HepG2 (cell line): ENCODE data around the gene GNL3. TPM values are rescaled to one million over a fixed set of nuclear protein-coding genes. Genes with fewer than 3 reads are reported as not detected.

Experiments used
- FOXK2 ChIP-seq: fragments of 450-650 bp; IDR thresholded peaks from 2 replicates; pipeline ENCODE4 v1.6.1; 2016
- KDM5B ChIP-seq: sonication (generic); formaldehyde crosslinking; IDR thresholded peaks from 2 replicates; pipeline ENCODE4 v1.4.0; 2020; ENCODE audit warnings: missing genetic modification reagents, mild to moderate bottlenecking, borderline replicate concordance
- MAF1 ChIP-seq: sonication (generic); formaldehyde crosslinking; IDR thresholded peaks from 2 replicates; pipeline ENCODE4 v1.5.0; 2020; ENCODE audit warnings: missing genetic modification reagents, borderline replicate concordance
- MEIS1 ChIP-seq: sonication (generic); formaldehyde crosslinking; IDR thresholded peaks from 2 replicates; pipeline ENCODE4 v1.9.0; 2021; ENCODE audit warnings: mild to moderate bottlenecking, missing genetic modification reagents, moderate library complexity, borderline replicate concordance
- POLR2G ChIP-seq: fragments of 200-400 bp; formaldehyde crosslinking; IDR thresholded peaks from 2 replicates; pipeline ENCODE4 v1.6.1; 2018; ENCODE audit warnings: mild to moderate bottlenecking, low read depth, low read length, moderate library complexity
- RFXANK ChIP-seq: IDR thresholded peaks from 2 replicates; pipeline ENCODE4 v1.6.1; 2016
- SOX13 ChIP-seq, 3 experiments: fragments of 450-650 bp in 1 of 3; sonication (generic) in 1 of 3; formaldehyde crosslinking in 1 of 3; IDR thresholded peaks in 2 of 3; conservative IDR thresholded peaks in 1 of 3; 2 replicates each; pipeline versions ENCODE4 v1.5.0 to v1.6.1; 2016 to 2020; ENCODE audit warnings: antibody characterized with exemption in 1 of 3, mild to moderate bottlenecking in 1 of 3, missing compliant biosample characterization in 1 of 3, missing genetic modification reagents in 1 of 3, moderate library complexity in 1 of 3
- YEATS4 ChIP-seq: sonication (generic); formaldehyde crosslinking; IDR thresholded peaks from 2 replicates; pipeline ENCODE4 v1.4.0; 2020; ENCODE audit warnings: missing genetic modification reagents, borderline replicate concordance
- ZNF326 ChIP-seq: sonication (generic); formaldehyde crosslinking; IDR thresholded peaks from 2 replicates; pipeline ENCODE4 v1.4.0; 2020; ENCODE audit warnings: missing genetic modification reagents, borderline replicate concordance
- ZNF737 ChIP-seq: sonication (generic); formaldehyde crosslinking; IDR thresholded peaks from 2 replicates; pipeline ENCODE4 v1.5.0; 2020; ENCODE audit warnings: missing genetic modification reagents, mild to moderate bottlenecking, borderline replicate concordance
- polyA plus RNA-seq, 8 experiments: library from polyadenylated mRNA; depleted of rRNA in 3 of 8; stranded (reverse) in 7 of 8; unstranded in 1 of 8; fragments of >200 nt; fragmentation: Illumina TruSeq in 4 of 8; extraction: Trizol in 4 of 8; gene quantifications; 2 replicates each; pipeline versions ENCODE4 v1.2.1 to v1.2.3, GENCODE V29; 2011 to 2016; ENCODE audit warnings: low read depth in 4 of 8, missing spikeins in 1 of 8, mixed read lengths in 1 of 8; ENCODE audit not compliant: insufficient read depth in 1 of 8
- total RNA-seq, 5 experiments: library from RNA; depleted of rRNA; stranded (reverse); fragments of >200 nt; fragmentation: Illumina TruSeq; extraction: Trizol; gene quantifications; 2 replicates each; pipeline ENCODE4 v1.2.3, GENCODE V29; 2016; ENCODE audit warnings: low read depth in 1 of 5
- TF ChIP-seq, protein P1 (sequence below): sonication (generic); formaldehyde crosslinking; IDR thresholded peaks from 2 replicates; pipeline ENCODE4 v1.4.0; 2020; ENCODE audit warnings: missing genetic modification reagents
- TF ChIP-seq, protein P2 (sequence below): sonication (generic); formaldehyde crosslinking; IDR thresholded peaks from 2 replicates; pipeline ENCODE4 v1.5.0; 2020; ENCODE audit warnings: missing genetic modification reagents
- TF ChIP-seq, protein P3 (sequence below): sonication (generic); formaldehyde crosslinking; IDR thresholded peaks from 2 replicates; pipeline ENCODE4 v1.4.0; 2020; ENCODE audit warnings: missing genetic modification reagents
- TF ChIP-seq, protein P4 (sequence below): sonication (generic); formaldehyde crosslinking; IDR thresholded peaks from 2 replicates; pipeline ENCODE4 v1.9.0; 2022; ENCODE audit warnings: low read depth, missing genetic modification reagents
- TF ChIP-seq, protein P5 (sequence below): sonication (generic); formaldehyde crosslinking; IDR thresholded peaks from 2 replicates; pipeline ENCODE4 v1.4.0; 2020; ENCODE audit warnings: missing genetic modification reagents

Gene GNL3
- total and polyA plus RNA-seq, 2 of the 13 experiments (the other 11 are each of a cell fraction or from before 2014, with no cell fraction given): 129 to 257 TPM

DNA sequence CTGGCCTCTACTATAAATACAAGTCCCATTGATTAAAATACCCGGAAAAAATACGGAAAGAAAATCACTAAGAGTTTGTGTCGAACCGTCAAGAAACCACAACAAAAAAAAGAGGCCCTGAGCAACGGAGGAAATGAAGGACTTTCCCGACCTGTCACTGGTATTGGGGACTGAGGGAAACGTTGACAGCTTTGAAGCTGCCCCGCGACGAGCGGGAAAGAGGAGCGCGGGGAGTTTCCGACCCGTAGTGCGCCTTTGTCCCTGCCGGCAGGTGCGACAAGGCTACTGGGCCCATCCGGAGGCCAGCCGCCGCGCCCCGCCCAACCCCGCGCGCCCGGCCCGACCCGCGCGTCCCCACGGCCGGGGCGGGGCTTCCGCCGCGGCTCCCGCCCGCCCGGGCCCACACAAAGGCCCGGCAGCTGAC, 535 bp upstream of the GNL3 start (continued):
- TF ChIP-seq, protein P1, sequence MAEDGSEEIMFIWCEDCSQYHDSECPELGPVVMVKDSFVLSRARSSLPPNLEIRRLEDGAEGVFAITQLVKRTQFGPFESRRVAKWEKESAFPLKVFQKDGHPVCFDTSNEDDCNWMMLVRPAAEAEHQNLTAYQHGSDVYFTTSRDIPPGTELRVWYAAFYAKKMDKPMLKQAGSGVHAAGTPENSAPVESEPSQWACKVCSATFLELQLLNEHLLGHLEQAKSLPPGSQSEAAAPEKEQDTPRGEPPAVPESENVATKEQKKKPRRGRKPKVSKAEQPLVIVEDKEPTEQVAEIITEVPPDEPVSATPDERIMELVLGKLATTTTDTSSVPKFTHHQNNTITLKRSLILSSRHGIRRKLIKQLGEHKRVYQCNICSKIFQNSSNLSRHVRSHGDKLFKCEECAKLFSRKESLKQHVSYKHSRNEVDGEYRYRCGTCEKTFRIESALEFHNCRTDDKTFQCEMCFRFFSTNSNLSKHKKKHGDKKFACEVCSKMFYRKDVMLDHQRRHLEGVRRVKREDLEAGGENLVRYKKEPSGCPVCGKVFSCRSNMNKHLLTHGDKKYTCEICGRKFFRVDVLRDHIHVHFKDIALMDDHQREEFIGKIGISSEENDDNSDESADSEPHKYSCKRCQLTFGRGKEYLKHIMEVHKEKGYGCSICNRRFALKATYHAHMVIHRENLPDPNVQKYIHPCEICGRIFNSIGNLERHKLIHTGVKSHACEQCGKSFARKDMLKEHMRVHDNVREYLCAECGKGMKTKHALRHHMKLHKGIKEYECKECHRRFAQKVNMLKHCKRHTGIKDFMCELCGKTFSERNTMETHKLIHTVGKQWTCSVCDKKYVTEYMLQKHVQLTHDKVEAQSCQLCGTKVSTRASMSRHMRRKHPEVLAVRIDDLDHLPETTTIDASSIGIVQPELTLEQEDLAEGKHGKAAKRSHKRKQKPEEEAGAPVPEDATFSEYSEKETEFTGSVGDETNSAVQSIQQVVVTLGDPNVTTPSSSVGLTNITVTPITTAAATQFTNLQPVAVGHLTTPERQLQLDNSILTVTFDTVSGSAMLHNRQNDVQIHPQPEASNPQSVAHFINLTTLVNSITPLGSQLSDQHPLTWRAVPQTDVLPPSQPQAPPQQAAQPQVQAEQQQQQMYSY (CRISPR knock-in tag): no peak
- TF ChIP-seq SOX13 (IDR thresholded peaks at IDR 0.05) (no peak), SOX13 (CRISPR knock-in tag; conservative IDR thresholded peaks at IDR 0.05 in 1 of 2, IDR thresholded peaks at IDR 0.05 in 1 of 2) (0 out of 4 replicates have a peak, but pooled peaks of 1 of the 2 experiments have one; percentile 20), YEATS4 (CRISPR knock-in tag) (no peak), POLR2G (no peak), MAF1 (CRISPR knock-in tag) (no peak), FOXK2 (no peak), ZNF737 (no peak), RFXANK (CRISPR knock-in tag) (no peak), KDM5B (CRISPR knock-in tag) (no peak), ZNF326 (CRISPR knock-in tag) (no peak), MEIS1 (CRISPR knock-in tag) (no peak)
- TF ChIP-seq, protein P2, sequence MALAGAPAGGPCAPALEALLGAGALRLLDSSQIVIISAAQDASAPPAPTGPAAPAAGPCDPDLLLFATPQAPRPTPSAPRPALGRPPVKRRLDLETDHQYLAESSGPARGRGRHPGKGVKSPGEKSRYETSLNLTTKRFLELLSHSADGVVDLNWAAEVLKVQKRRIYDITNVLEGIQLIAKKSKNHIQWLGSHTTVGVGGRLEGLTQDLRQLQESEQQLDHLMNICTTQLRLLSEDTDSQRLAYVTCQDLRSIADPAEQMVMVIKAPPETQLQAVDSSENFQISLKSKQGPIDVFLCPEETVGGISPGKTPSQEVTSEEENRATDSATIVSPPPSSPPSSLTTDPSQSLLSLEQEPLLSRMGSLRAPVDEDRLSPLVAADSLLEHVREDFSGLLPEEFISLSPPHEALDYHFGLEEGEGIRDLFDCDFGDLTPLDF (CRISPR knock-in tag): peak; percentile 86
- TF ChIP-seq, protein P3, sequence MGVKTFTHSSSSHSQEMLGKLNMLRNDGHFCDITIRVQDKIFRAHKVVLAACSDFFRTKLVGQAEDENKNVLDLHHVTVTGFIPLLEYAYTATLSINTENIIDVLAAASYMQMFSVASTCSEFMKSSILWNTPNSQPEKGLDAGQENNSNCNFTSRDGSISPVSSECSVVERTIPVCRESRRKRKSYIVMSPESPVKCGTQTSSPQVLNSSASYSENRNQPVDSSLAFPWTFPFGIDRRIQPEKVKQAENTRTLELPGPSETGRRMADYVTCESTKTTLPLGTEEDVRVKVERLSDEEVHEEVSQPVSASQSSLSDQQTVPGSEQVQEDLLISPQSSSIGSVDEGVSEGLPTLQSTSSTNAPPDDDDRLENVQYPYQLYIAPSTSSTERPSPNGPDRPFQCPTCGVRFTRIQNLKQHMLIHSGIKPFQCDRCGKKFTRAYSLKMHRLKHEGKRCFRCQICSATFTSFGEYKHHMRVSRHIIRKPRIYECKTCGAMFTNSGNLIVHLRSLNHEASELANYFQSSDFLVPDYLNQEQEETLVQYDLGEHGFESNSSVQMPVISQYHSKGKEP (CRISPR knock-in tag): no peak
- TF ChIP-seq, protein P4, sequence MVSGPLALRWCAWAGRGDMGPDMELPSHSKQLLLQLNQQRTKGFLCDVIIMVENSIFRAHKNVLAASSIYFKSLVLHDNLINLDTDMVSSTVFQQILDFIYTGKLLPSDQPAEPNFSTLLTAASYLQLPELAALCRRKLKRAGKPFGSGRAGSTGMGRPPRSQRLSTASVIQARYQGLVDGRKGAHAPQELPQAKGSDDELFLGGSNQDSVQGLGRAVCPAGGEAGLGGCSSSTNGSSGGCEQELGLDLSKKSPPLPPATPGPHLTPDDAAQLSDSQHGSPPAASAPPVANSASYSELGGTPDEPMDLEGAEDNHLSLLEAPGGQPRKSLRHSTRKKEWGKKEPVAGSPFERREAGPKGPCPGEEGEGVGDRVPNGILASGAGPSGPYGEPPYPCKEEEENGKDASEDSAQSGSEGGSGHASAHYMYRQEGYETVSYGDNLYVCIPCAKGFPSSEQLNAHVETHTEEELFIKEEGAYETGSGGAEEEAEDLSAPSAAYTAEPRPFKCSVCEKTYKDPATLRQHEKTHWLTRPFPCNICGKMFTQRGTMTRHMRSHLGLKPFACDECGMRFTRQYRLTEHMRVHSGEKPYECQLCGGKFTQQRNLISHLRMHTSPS: no peak
- TF ChIP-seq, protein P5, sequence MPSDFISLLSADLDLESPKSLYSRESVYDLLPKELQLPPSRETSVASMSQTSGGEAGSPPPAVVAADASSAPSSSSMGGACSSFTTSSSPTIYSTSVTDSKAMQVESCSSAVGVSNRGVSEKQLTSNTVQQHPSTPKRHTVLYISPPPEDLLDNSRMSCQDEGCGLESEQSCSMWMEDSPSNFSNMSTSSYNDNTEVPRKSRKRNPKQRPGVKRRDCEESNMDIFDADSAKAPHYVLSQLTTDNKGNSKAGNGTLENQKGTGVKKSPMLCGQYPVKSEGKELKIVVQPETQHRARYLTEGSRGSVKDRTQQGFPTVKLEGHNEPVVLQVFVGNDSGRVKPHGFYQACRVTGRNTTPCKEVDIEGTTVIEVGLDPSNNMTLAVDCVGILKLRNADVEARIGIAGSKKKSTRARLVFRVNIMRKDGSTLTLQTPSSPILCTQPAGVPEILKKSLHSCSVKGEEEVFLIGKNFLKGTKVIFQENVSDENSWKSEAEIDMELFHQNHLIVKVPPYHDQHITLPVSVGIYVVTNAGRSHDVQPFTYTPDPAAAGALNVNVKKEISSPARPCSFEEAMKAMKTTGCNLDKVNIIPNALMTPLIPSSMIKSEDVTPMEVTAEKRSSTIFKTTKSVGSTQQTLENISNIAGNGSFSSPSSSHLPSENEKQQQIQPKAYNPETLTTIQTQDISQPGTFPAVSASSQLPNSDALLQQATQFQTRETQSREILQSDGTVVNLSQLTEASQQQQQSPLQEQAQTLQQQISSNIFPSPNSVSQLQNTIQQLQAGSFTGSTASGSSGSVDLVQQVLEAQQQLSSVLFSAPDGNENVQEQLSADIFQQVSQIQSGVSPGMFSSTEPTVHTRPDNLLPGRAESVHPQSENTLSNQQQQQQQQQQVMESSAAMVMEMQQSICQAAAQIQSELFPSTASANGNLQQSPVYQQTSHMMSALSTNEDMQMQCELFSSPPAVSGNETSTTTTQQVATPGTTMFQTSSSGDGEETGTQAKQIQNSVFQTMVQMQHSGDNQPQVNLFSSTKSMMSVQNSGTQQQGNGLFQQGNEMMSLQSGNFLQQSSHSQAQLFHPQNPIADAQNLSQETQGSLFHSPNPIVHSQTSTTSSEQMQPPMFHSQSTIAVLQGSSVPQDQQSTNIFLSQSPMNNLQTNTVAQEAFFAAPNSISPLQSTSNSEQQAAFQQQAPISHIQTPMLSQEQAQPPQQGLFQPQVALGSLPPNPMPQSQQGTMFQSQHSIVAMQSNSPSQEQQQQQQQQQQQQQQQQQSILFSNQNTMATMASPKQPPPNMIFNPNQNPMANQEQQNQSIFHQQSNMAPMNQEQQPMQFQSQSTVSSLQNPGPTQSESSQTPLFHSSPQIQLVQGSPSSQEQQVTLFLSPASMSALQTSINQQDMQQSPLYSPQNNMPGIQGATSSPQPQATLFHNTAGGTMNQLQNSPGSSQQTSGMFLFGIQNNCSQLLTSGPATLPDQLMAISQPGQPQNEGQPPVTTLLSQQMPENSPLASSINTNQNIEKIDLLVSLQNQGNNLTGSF: peak; percentile 51; the same call in 1 of the 2 replicates
